ENCODE results near the gene TECPR2.
"Not testable (repeated sequence)": the region's sequence is repeated elsewhere in the genome, so short reads cannot be mapped to it uniquely, and the experiment has no call there.

TECPR2 gene

DNA sequence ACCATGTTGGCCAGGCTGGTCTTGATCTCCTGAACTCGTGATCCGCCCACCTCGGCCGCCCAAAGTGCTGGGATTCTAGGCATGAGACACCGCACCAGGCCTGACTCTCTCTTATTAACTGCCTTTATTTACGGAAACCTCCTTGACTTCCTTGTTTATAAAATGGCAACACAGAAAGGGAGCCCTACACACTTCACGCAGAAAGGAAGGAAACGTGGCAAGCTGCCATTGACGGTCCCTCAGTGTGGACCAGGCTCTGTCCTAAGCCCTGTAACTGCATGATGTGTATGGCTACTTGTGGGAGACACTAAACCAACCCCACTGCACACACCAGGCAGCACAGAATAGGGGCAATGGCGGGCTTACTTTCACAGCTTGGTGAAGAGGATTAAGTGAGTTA, 11.7 kb upstream of the TECPR2 start:
- TF ChIP-seq CTCF (IDR thresholded peaks at IDR 0.05), result no peak
- Histone ChIP-seq H3K27me3 (no peaks in the 10 kb centered on the region), H3K27ac (peak overlapping the region; percentile 99), H3K4me3 (ENCODE audit: low read depth in 1 of 2, low read length in 1 of 2) (peak overlapping the region in 1 of 2 experiments; percentile 43), H3K36me3 (peaks cover 39% of the 10 kb centered on the region), H3K9me3 (no peaks in the 10 kb centered on the region), H3K4me1 (ENCODE audit: control insufficient read depth in 1 of 2, insufficient read depth in 1 of 2, low read depth in 1 of 2, low read length in 1 of 2) (peaks cover 46% of the 10 kb centered on the region in 2 experiments)

DNA sequence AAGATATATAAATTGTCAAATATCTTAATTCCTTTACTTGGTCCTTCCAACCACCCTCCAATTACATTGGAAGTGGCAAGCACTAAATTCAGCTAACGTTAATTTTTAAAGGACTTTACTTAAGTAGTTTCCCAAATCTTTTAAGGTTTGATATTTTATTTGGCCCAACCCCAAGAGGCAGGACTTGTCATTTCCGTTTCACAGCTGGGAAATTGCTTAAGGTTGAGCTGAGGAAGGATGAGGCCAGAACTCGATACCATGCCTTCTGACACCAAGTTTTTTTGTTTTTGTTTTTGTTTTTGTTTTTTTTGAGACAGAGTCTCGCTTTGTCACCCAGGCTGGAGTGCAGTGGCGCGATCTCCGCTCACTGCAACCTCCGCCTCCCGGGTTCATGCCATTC, 11.1 kb upstream of the TECPR2 start:
- H3K4me3 ChIP-seq (ENCODE audit: low read depth in 1 of 2, low read length in 1 of 2), result peak overlapping the region in 1 of 2 experiments; percentile 43
- not testable (repeated sequence) for H3K27me3 ChIP-seq, H3K9me3 ChIP-seq
- H3K27ac ChIP-seq, result peak overlapping the region; percentile 99
- H3K36me3 ChIP-seq, result peaks cover 37% of the 10 kb centered on the region
- H3K4me1 ChIP-seq (ENCODE audit: control insufficient read depth in 1 of 2, insufficient read depth in 1 of 2, low read depth in 1 of 2, low read length in 1 of 2), result peaks cover 46% of the 10 kb centered on the region in 2 experiments

GRCh38 chr14:102352213-102352612, 10.5 kb upstream of the TECPR2 start:
- no peaks in the 10 kb centered on the region for H3K27me3 ChIP-seq
- no peaks in the 10 kb centered on the region for H3K9me3 ChIP-seq
- H3K4me3 ChIP-seq (ENCODE audit: low read depth in 1 of 2, low read length in 1 of 2), result peak overlapping the region; percentile 24 to 43
- H3K36me3 ChIP-seq, result peaks cover 42% of the 10 kb centered on the region
- H3K27ac ChIP-seq, result peak overlapping the region; percentile 99
- no peak for TF ChIP-seq CTCF (IDR thresholded peaks at IDR 0.05)
- peaks cover 46% of the 10 kb centered on the region in 2 experiments for H3K4me1 ChIP-seq (ENCODE audit: control insufficient read depth in 1 of 2, insufficient read depth in 1 of 2, low read depth in 1 of 2, low read length in 1 of 2)

DNA sequence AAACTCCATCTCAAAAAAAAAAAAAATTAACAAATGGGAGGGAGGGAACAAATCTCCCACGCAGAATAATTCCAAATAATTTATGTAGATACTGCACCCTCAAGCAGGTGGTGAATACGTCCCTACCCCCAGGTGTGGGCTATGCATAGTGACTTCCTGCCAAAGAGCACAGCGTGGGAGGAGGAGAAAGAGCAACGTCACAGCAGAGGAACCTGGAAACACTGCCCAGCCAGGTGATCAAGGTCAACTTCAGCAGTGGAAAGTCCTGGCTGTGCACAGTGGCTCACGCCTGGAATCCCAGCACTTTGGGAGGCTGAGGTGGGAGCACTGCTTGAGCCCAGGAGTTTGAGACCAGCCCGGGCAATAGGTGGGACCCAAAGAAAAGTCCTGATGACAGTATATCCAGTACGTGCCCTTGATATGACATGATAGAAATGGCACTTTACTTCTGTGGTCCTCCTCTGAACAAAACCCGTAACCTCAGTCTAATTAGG, 9.6 kb upstream of the TECPR2 start:
- Histone ChIP-seq H3K27me3 (no peaks in the 10 kb centered on the region), H3K4me3 (ENCODE audit: low read depth in 1 of 2, low read length in 1 of 2) (peak overlapping the region; percentile 26 to 43), H3K36me3 (peaks cover 41% of the 10 kb centered on the region), H3K4me1 (ENCODE audit: control insufficient read depth in 1 of 2, insufficient read depth in 1 of 2, low read depth in 1 of 2, low read length in 1 of 2) (peaks cover 46% of the 10 kb centered on the region in 2 experiments), H3K9me3 (no peaks in the 10 kb centered on the region), H3K27ac (peak overlapping the region; percentile 99)
- no peak for TF ChIP-seq CTCF (IDR thresholded peaks at IDR 0.05)

- Histone ChIP-seq H3K27ac (no peak overlapping the region), H3K36me3 (peaks cover 40% of the 10 kb centered on the region), H3K9me3 (no peaks in the 10 kb centered on the region)
These were observed 6.5 kb upstream of the TECPR2 start for GRCh38 chr14:102356280-102356679.

DNA sequence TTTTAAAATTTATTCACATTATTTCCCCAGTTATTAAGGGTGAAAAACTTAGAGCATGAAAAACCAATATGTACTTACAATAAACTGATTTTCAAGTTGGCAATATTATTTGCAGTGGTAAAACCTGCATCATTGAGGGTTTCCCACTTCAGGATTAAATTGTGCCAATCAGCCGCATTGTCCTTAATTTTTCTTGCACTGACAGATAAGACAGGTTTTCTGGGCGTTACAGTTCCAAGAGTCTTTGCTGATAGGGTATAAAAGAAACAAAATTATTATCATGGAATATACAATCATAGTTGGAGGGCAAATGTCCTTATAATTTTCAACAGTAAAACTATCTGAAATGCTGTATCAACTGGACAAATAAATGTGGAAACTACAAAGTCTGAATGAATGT, 3.4 kb upstream of the TECPR2 start:
- H3K4me1 ChIP-seq (ENCODE audit: control insufficient read depth in 1 of 2, insufficient read depth in 1 of 2, low read depth in 1 of 2, low read length in 1 of 2), result peaks cover 25 to 27% of the 10 kb centered on the region in 2 experiments
- H3K4me3 ChIP-seq (ENCODE audit: low read depth in 1 of 2, low read length in 1 of 2), result no peak overlapping the region
- H3K27me3 ChIP-seq, result no peaks in the 10 kb centered on the region
- H3K27ac ChIP-seq, result peak overlapping the region; percentile 21
- no peak for TF ChIP-seq CTCF (IDR thresholded peaks at IDR 0.05)
- no peaks in the 10 kb centered on the region for H3K9me3 ChIP-seq
- peaks cover 38% of the 10 kb centered on the region for H3K36me3 ChIP-seq

More at GRCh38 chr14:102356280-102356679, 6.5 kb upstream of the TECPR2 start:
- Histone ChIP-seq H3K4me1 (ENCODE audit: control insufficient read depth in 1 of 2, insufficient read depth in 1 of 2, low read depth in 1 of 2, low read length in 1 of 2) (peaks cover 34% of the 10 kb centered on the region in 2 experiments), H3K4me3 (ENCODE audit: low read depth in 1 of 2, low read length in 1 of 2) (no peak overlapping the region), H3K27me3 (no peaks in the 10 kb centered on the region)
- no peak for TF ChIP-seq CTCF (IDR thresholded peaks at IDR 0.05)

Data from neutrophil (primary cell).